DOHH2 (cell line): ENCODE measurements around the gene ABCA3.

Experiments used
- H3F3A ChIP-seq: fragments of 200-600 bp; sonication (generic), shearing (Covaris generic); 2 replicates; pipeline ENCODE4 v1.6.0; 2016; ENCODE audit warnings: antibody characterized with exemption, mild to moderate bottlenecking; ENCODE audit not compliant: control insufficient read depth, insufficient read depth
- H3K27ac ChIP-seq: fragments of 200-600 bp; sonication (generic); 2 replicates; pipeline ENCODE4 v1.5.1; 2014; ENCODE audit warnings: low read depth, mild to moderate bottlenecking, low read length, moderate library complexity
- H3K27me3 ChIP-seq: fragments of 200-600 bp; sonication (generic); 2 replicates; pipeline ENCODE4 v1.6.1; 2014; ENCODE audit warnings: mild to moderate bottlenecking, low read length, mixed read lengths; ENCODE audit not compliant: control insufficient read depth
- H3K36me3 ChIP-seq: fragments of 200-600 bp; sonication (generic); 2 replicates; pipeline ENCODE4 v1.6.1; 2014; ENCODE audit warnings: mild to moderate bottlenecking, low read length, moderate library complexity, mixed read lengths; ENCODE audit not compliant: control insufficient read depth
- H3K4me1 ChIP-seq: fragments of 200-600 bp; sonication (generic); 2 replicates; pipeline ENCODE4 v1.6.1; 2014; ENCODE audit warnings: mild to moderate bottlenecking, low read length, mixed read lengths; ENCODE audit not compliant: control insufficient read depth
- H3K4me2 ChIP-seq: fragments of 200-600 bp; sonication (generic); 2 replicates; pipeline ENCODE4 v1.6.0; 2014; ENCODE audit warnings: mild to moderate bottlenecking, low read length, moderate library complexity
- H3K4me3 ChIP-seq: fragments of 200-600 bp; sonication (generic); 2 replicates; pipeline ENCODE4 v1.5.1; 2014; ENCODE audit warnings: mild to moderate bottlenecking, low read length, mixed read lengths
- H3K79me2 ChIP-seq: fragments of 200-600 bp; sonication (generic); 2 replicates; pipeline ENCODE4 v1.6.1; 2014; ENCODE audit warnings: mild to moderate bottlenecking, low read length, mixed read lengths; ENCODE audit not compliant: control insufficient read depth
- H3K9me2 ChIP-seq: fragments of 200-600 bp; sonication (generic); replicated peaks from 2 replicates; pipeline ENCODE4 v1.6.1; 2014; ENCODE audit warnings: mild to moderate bottlenecking, low read length, mixed read lengths; ENCODE audit not compliant: control insufficient read depth
- H3K9me3 ChIP-seq: fragments of 200-600 bp; sonication (generic); 2 replicates; pipeline ENCODE4 v1.6.1; 2014; ENCODE audit warnings: antibody characterized with exemption, low read length, mixed read lengths; ENCODE audit not compliant: control insufficient read depth, insufficient read depth
- H4K20me1 ChIP-seq: fragments of 200-600 bp; sonication (generic); 2 replicates; pipeline ENCODE4 v1.6.0; 2014; ENCODE audit warnings: low read depth, mild to moderate bottlenecking, antibody characterized with exemption, low read length, moderate library complexity; ENCODE audit not compliant: control insufficient read depth, insufficient read depth
- EZH2phosphoT487 ChIP-seq: fragments of 200-600 bp; sonication (generic); IDR thresholded peaks from 2 replicates; pipeline ENCODE4 v1.6.1; 2017; ENCODE audit warnings: borderline replicate concordance, mild to moderate bottlenecking, antibody characterized with exemption, low read length, moderate library complexity, mixed read lengths
- TF ChIP-seq, protein P1 (sequence below): fragments of 200-600 bp; sonication (generic); IDR thresholded peaks from one replicate; pipeline ENCODE4 v1.5.1; 2014; ENCODE audit warnings: antibody characterized with exemption, mild to moderate bottlenecking, low read depth, low read length; ENCODE audit not compliant: poor library complexity, severe bottlenecking

ABCA3 gene

DNA sequence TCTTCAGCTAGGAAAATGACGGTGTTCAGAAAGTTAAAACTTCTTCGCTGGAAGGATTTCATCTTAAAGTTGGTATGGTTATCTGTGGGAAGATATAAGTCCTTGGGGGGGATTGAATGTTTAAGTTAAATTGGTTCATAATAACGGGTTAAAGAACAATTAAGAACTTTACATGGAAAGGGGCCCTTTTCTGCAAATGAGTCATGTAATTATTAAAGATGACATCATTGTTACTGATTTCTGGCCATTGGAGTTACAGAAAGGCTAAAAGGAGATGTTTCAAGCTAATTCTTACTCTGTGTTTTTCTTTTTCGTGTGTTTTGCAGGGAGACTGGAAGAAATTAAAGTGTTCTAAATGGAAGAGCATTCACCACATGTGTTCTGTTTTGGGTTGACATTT, 20.6 kb upstream of the ABCA3 start:
- H3K27me3 ChIP-seq = peaks cover 54% of the 10 kb centered on the region
- H3K27ac ChIP-seq = no peak overlapping the region
- no peaks in the 10 kb centered on the region for H3K36me3 ChIP-seq
- H3K79me2 ChIP-seq = no peaks in the 10 kb centered on the region
- H3K9me2 ChIP-seq = no peaks in the 10 kb centered on the region
- no peaks in the 10 kb centered on the region for H4K20me1 ChIP-seq
- H3K9me3 ChIP-seq = peaks cover 9% of the 10 kb centered on the region
- H3K4me3 ChIP-seq = no peak overlapping the region
- H3F3A ChIP-seq = no peaks in the 10 kb centered on the region
- TF ChIP-seq, protein P1, sequence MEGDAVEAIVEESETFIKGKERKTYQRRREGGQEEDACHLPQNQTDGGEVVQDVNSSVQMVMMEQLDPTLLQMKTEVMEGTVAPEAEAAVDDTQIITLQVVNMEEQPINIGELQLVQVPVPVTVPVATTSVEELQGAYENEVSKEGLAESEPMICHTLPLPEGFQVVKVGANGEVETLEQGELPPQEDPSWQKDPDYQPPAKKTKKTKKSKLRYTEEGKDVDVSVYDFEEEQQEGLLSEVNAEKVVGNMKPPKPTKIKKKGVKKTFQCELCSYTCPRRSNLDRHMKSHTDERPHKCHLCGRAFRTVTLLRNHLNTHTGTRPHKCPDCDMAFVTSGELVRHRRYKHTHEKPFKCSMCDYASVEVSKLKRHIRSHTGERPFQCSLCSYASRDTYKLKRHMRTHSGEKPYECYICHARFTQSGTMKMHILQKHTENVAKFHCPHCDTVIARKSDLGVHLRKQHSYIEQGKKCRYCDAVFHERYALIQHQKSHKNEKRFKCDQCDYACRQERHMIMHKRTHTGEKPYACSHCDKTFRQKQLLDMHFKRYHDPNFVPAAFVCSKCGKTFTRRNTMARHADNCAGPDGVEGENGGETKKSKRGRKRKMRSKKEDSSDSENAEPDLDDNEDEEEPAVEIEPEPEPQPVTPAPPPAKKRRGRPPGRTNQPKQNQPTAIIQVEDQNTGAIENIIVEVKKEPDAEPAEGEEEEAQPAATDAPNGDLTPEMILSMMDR = no peak
- TF ChIP-seq EZH2phosphoT487 = no peak
- H3K4me2 ChIP-seq = no peak overlapping the region
- H3K4me1 ChIP-seq = no peaks in the 10 kb centered on the region

- no peaks in the 10 kb centered on the region for H3K4me1 ChIP-seq
- H3K4me3 ChIP-seq = no peak overlapping the region
- peaks cover 9% of the 10 kb centered on the region for H3K9me3 ChIP-seq
- no peak for TF ChIP-seq EZH2phosphoT487
- TF ChIP-seq, protein P1 = no peak
- no peaks in the 10 kb centered on the region for H3K9me2 ChIP-seq
- H3K36me3 ChIP-seq = no peaks in the 10 kb centered on the region
- no peaks in the 10 kb centered on the region for H3F3A ChIP-seq
- no peak overlapping the region for H3K27ac ChIP-seq
- H3K27me3 ChIP-seq = peaks cover 42% of the 10 kb centered on the region
- no peaks in the 10 kb centered on the region for H4K20me1 ChIP-seq
- H3K79me2 ChIP-seq = no peaks in the 10 kb centered on the region
- H3K4me2 ChIP-seq = no peak overlapping the region
Observed at GRCh38 chr16:2359919-2360318, 19.4 kb upstream of the ABCA3 start.

- Histone ChIP-seq H3K9me3 (peaks cover 9% of the 10 kb centered on the region), H3K36me3 (no peaks in the 10 kb centered on the region), H3K4me2 (no peak overlapping the region), H3K4me3 (no peak overlapping the region), H3F3A (no peaks in the 10 kb centered on the region), H4K20me1 (no peaks in the 10 kb centered on the region), H3K9me2 (no peaks in the 10 kb centered on the region), H3K79me2 (no peaks in the 10 kb centered on the region), H3K4me1 (no peaks in the 10 kb centered on the region), H3K27ac (no peak overlapping the region), H3K27me3 (peaks cover 36% of the 10 kb centered on the region)
- TF ChIP-seq EZH2phosphoT487 = no peak
- TF ChIP-seq, protein P1 = no peak
Observed at GRCh38 chr16:2358811-2359210, 18.3 kb upstream of the ABCA3 start.

GRCh38 chr16:2357331-2357730, 16.8 kb upstream of the ABCA3 start:
- TF ChIP-seq EZH2phosphoT487 = no peak
- TF ChIP-seq, protein P1 = no peak
- Histone ChIP-seq H3K4me1 (no peaks in the 10 kb centered on the region), H3K9me2 (no peaks in the 10 kb centered on the region), H3K79me2 (no peaks in the 10 kb centered on the region), H3K27ac (no peak overlapping the region), H3K27me3 (peaks cover 32% of the 10 kb centered on the region), H3F3A (no peaks in the 10 kb centered on the region), H4K20me1 (no peaks in the 10 kb centered on the region), H3K9me3 (peaks cover 9% of the 10 kb centered on the region), H3K36me3 (no peaks in the 10 kb centered on the region), H3K4me3 (no peak overlapping the region), H3K4me2 (no peak overlapping the region)
